HG03095 (cell line): ENCODE results near the gene ATXN7L2.

ENCODE experiments used
- ATAC-seq: cut with Tn5 transposase; IDR thresholded peaks from one replicate; pipeline ENCODE4 v1.9.1; 2021; ENCODE audit warnings: moderate library complexity; ENCODE audit not compliant: unreplicated experiment

The ATXN7L2 gene

DNA sequence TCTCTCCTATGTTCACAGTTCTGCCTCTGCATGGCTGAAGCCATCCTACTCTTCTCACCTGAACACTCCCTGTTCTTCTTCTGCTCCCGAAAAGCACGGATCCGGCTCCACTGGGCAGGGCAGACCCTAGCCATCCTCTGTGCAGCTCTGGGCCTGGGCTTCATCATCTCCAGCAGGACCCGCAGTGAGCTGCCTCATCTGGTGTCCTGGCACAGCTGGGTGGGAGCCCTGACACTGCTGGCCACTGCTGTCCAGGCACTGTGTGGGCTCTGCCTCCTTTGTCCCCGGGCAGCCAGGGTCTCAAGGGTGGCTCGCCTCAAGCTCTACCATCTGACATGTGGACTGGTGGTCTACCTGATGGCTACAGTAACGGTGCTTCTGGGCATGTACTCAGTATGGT, 12.0 kb downstream of the ATXN7L2 start:
- ATAC-seq = no peak

DNA sequence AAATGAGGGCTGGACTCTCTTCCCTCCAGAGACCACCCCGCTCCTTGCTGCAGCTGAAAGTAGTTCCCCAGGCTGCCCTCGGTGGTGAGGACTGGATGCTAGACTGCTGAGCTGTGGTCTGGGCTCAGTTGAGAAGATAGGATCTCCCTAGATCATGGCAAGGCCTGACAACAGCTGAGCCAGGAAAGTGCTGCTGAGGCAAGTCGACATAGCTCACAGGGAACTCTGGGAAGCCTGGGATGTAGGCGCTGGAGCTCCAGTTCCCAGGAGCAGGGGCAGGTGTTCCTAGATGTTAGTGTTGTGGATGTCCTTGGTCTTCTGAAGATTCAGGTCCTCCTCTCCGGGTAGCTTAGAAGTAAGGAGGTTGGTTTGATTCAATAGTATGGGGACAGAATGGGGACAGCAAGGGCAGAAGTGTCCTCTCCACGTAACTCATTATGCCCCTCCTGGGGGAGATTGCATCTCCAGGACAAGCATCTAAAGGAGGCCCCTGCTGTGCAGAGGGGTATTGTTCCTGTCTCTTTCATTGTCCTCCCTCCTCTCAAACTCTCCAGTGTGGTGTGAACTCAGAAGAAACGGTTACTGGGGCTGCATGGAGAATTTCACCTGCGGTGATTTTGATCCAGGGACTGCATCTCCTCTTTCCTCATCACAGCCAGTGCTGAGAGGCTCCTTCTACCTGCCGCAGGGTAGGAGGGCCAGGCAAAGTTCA, 13.9 kb downstream of the ATXN7L2 start:
- ATAC-seq = no peak

DNA sequence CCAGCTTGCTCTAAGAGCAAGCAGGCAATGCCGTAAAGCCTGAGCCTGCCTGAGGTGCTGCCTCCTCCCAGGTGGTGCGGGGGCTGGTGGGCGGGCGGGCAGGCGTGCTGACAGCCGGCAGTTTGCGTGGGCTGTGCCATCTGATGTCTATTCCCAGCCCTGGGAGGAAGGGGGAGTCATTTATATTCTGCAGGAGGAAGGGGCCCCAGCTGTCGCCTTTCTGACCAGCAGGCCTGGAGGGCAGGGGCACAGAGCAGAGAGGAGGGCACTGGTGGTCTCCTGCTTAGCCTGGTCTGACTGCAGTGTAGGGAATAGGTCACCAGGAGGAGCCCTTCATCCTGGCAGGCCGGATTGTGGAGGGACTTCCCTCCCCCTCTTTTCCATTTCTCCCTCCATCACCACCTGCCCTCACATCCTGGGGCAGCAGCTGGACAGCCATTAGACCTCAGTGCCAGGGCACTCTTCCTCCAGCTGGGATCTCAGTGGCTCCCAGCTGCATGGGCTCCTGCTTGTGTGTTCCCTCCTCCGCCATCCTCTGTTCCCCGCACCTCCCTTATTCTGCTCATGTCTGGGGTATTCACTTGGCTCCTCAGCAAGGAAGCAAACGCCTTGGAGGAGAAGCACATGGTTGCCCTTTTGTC, 14.6 kb downstream of the ATXN7L2 start:
- ATAC-seq = no peak

DNA sequence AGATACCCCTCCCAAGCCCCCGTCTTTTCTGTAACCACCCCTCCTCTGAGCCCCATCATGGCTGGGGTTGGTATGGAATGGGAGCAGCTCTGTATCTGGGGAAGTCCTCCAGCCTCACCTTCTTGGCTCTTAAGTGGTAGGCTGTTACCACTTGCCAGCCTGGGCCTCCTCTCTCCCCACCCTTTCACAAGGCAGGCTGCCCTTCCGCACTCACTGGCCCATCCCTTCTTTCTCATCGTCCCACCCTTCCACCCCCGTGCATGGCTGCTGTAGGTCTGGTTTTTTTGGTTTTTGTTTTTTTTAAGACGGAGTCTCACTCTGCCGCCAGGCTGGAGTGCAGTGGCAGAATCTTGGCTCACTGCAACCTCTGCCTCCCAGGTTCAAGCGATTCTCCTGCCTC, 15.4 kb downstream of the ATXN7L2 start:
- ATAC-seq = no peak

DNA sequence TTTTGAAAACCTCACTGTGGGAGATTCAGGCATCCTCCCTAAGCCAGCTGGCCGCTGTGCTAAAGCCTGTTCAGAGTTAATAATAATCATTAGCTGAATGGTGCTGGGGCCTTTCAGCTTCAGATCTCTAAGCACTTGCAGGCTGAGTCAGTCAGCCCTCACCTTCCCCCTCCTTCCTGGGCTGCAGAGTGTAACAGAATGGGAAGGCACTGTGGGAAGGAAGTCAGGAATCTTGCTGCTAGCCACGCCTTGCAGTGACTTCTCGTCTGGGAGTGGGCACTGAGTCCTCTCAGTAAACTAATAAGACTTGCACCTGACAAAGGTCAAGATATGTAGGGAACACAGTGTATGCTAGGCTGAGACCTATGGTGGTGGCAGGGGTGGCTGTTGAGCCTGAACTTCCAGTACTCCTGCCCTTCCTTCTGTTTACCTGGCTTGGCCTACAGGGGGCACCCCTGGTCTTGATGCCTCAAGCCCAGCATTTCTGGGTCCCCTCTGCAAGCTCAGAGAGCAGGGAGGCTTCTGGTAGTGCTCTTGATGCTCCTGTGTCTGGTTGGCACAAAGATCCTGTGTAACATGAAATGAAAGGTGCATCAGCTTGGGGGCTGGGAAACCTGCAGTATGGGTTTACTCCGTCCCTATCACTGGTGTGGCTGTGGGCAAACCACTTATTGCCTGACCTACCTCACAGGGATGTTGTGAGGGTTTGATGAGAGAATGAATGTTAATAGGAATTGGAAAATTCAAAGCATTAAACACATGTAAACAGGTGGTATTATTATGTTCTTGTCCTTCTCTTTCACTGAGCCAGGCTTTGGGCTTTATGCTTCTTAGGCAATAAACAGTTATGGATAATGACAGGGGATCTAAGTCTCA, 16.2 kb downstream of the ATXN7L2 start:
- ATAC-seq = no peak

DNA sequence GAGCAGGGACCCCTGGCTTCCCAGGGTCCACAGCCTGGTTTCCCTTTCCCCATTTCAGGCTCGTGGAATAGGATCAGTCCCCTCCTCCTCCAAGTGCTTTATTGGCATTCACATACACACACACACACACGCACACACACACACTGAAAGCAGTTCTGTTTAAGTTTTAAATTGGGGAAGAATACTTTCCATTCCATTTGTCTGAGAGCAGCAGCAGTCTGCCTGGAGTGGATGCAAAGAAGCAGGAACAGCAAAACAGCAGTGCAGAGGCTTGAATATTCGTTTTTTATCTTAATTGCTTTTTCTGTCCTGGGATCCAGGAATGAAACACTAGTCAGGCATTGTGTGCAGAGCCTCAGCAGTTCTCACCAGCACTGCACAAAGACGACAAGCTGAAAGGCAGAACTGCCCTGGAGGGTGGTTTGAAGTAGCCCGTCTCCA, 17.3 kb downstream of the ATXN7L2 start:
- no peak for ATAC-seq

DNA sequence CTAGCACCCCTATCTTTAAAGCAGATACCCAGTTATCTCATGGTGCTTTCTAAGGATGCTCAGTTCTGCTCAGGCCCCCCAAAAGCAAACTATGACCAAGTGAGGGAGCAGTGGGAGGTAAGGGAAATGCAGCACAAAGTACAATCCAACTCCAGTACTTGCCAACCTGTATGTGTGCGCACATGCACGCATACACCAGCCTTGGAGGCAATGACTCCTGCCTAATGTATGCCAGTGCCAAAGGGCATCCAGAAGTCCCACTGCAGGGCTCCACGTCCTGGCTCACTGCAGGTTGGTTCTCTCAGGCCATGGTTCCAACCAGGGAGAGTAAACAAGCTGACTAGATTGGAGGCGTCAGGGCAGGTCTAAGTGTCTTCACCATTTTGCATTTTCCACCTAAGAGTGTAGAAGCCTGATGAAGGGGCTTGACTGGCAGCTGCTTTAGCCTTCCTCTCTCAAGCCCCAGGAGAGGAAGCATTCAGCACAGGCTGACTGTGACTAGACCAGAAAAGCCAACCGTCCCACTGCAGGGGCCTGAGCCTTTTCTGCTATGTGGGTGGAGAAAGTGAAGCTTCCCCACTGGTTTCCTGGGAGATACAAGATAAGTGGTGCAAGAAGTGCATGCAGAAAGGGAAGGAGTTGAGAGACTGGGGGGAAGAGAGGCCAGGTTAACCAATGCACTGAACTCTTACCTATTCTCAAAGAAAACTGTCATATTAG, 18.1 kb downstream of the ATXN7L2 start:
- no peak for ATAC-seq

DNA sequence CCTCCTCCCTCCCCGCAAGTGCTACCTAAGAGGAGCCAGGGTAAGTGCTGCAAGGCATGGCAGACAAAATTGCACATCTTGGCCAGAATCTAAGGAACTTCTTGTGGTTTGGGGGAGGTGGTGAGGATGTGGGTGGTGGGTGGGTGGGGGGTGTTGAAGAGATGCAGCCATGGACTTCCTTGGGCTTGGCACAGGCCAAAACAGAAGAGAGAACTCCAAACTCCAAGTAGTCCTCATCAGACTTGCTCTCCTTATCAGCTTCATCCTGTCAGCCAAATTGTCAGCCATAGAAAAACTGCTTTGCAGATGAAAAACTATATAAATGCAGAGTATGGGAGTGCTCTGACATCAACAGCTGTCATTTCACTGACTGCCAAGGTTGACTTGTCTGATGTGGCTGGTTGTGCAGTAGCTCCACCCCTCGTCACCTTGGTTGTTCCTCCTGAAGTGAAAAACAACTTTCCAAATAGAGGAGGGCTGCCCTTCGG, 18.7 kb downstream of the ATXN7L2 start:
- ATAC-seq = no peak

DNA sequence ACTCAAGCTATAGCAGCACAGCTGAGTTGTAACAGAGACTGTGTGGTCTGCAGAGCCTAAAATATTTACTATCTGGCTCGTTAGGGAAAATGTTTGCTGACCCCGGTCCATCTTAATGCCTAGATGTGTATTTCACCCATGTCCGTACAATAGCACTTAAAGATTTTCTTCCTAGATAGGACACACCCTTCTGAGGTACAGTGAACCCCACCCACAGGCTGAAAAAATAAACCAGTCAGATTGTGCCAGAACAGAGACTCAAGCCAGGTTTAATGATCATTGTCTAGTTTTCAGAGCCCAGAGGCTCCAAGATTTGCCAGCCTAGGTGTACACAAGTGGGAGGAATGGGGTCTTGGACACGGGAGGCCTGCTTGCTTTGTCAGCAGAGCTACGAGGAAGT, 20.2 kb downstream of the ATXN7L2 start:
- ATAC-seq = no peak

DNA sequence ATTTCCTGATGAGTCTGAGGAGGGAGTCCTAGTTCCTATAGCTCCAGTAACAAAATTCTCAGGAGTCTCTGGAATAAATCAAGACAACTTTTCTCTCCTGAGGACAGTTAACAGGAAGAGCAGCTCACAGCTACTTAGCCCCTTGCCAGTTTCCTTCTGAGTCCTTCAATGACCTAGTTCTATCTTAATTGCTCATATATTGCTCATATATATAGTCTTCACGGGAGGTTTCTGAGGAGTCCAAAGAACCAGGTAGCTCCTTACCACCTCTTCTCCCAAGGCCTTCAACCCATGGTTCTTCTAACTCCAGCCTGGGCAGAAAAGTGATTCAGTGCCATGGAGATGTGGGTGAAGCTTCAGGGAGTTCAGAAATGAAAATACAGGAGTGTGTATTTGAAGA, 21.3 kb downstream of the ATXN7L2 start:
- ATAC-seq = no peak

DNA sequence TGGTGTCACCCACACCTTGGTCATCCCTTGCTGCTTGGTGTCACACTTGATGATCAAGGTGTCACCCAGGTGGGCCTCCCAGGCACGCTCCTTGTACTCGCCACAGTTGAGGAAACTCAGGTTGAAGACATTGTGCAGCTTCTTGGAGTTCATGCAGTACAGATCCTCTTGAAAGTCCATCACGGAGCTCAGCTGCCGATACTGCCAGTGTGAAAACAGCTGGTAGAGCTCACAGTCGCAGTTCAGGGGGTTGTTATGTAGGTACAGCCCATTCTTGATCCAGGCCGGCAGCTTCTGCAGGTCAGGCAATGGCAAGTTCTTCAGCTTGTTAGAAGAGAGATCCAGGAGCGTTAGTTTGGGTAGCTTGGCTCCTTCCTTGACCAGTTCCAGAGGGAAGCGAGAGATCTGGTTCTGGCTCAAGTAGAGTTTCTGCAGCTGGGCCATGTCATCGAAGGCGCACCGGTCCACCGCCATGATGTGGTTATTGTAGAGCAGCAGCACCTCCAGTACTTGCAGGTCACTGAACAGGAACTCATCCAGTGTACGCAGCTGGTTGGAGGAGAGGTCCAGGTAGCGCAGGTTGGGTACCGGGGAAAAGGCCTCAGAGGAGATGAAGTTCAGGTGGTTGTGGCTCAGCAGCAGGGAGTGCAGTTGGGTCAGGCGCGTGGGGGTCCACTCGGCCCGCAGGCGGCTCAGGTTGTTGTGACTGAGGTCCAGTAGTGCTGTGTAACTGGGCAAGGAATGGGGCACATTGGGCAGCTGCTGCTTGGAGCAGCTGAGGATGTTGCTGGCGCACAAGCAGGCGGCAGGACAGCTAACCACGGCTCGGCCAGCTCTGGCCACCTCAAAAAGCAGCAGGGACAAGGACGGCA, 24.5 kb downstream of the ATXN7L2 start:
- no peak for ATAC-seq

DNA sequence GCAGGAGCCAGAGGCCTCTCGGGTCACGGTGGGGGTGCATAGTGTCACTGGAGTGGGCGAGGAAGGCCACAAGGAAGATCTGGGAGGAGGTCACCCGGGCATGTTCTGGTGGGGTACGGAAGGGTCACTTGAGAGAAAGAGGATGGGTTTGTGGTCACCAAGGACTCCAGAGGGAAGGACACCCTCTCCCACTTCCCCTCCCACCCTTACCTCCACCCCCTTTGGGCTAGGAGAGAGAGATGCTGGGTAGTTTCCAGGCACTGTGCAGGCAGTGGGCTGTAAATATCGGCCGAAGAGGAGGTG, 25.1 kb downstream of the ATXN7L2 start:
- no peak for ATAC-seq

DNA sequence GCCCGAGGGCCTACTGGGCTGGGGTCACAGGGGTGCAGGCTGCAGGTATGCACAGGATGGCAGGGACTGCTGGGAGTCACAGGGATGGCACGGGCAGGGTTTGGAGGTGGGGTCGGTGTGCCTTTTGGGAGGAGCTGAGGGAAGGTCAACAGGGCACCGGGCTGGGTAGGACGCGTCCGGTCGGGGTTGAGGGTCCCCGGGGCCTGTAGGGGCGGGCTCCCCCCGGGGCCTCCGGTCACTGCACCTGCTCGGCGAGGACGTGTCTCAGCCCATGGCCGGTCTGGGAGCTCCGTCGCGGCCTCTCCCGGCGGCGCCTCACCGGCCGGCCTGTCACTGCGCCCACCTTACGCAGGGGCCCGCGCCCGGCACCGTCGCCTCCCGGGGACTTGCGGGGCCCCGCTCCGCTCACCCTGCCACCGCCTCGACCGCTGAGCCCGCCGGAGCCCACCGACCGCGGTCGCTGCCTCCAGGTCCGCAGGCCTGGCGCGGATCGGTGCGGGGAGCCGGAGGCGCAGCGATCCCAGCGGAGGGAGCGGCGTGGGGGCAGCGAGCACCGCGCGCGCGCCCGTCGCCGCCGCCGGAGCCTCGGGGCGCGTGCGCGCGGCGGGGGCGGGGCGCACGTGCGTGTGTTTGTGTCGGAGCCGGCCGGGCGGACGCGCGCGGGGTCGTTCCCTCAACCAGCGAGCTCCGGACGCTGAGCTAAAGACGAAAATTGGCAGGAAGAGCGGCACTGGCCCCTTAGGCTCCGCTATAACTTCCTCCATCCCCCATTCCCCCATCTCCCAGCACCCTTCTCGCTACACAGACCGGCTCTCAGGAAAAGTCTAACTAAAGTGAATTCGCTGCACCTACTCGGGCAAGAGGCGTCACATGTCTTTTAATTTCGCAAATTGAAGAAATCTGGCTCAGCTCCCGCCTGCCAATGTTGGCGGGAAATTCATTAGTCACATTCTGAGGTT, 25.8 kb downstream of the ATXN7L2 start, which contains the start of gene AMIGO1:
TSS of gene AMIGO1 (minus strand) at position 552 of the 959 bp plus-strand sequence. CDS start 815 bp downstream, outside the sequence.
- ATAC-seq = peak; percentile 54

DNA sequence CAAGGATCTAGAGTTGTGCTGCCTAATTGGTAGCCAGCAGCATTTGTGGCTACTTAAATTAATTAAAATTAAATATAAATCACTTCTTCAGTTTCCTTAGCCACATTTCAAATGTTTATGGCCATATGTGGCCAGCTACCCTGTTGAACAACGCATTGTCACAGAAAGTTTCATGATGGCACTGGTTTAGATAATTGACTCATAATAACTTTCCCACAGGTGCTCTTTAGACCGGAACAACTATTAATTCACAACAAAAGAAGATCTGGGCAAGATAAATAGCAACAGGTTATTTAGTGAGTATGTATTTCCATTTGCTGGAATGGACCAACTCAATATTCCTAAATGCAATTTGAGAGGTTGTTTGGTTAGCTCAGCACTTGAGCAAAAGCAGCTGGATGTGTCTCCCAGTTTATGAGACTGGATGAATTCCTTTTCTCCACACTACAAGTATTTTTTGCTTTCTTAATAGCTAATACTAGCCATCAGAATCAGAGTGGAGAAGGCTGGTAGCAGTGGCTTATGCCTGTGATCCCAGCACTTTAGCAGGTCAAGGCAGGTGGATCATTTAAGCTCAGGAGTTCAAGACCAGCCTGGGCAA, 29.5 kb downstream of the ATXN7L2 start:
- no peak for ATAC-seq

DNA sequence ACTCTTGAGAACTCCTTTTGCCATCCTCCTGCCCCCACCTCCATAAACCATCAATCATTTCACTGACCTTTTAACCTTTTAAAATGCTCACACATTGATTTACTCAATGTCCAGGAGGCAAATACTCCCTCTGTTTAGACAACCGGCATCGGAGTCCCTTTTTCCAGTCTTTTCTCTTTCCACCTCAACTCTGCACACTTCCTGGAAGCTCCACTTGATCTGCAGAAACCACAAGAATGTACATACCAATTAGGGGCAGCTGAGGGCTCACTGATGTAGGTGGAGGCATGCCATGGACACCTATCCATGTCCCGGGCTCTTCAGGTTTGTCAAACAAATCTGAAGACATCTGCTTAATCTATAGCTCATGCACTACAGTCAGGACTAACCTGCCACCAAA, 31.1 kb downstream of the ATXN7L2 start:
- ATAC-seq = no peak

DNA sequence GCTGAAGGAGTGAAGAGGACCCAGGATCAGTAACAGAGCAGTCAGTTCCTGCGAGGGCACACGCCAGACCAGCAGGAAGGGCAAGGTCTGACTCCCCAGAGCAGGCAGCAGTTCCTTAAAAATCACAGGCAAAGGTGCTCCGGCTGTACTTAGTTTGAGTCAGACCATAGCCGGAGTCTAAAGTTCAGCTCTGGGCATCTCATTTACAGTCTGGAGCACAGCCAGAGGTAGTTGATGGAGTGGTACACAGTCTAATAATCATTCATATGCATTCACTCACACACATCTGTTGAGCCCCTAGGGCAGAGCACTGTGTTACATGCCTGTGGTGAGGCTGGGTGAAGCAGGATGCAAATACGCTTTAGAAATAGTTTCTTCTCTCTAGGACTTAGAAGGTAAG, 33.2 kb downstream of the ATXN7L2 start:
- ATAC-seq = no peak

DNA sequence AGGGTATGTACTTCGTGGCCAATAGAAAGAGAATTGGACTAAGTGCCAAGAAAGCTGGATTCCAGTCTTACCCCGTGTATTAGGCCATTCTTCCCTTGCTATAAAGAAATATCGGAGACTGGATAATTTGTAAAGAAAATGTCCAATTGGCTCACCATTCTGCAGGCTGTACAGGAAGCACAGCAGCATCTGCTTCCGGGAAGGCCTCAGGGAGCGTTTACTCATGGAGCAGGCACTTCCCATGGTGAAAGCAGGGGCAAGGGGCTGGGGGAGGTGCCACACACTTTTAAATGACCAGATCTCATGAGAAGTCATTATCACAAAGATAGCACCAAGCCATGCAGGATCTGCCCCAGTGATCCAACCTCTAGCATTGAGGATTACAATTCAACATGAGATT, 33.6 kb downstream of the ATXN7L2 start:
- no peak for ATAC-seq
